HEK293T (cell line): Measurements from ENCODE around the gene YAF2.

ENCODE experiments used
- CTCF ChIA-PET: fragments of 350-600 bp; formaldehyde crosslinking; extraction: SDS; loops from one replicate; lab custom pipeline; 2021; ENCODE audit warnings: antibody characterized with exemption, inconsistent platforms; lab: Yijun Ruan, JAX
- POLR2A ChIA-PET: fragments of 350-600 bp; formaldehyde crosslinking; extraction: SDS; loops from one replicate; lab custom pipeline; 2020; ENCODE audit warnings: antibody characterized with exemption, inconsistent platforms; lab: Yijun Ruan, JAX
- DNase-seq: peaks from one replicate; pipeline ENCODE4 v3.0.0; 2012; ENCODE audit warnings: mixed read lengths; ENCODE audit errors: extremely low spot score
- ARNT ChIP-seq: fragments of 450-650 bp; IDR thresholded peaks from 2 replicates; pipeline ENCODE4 v1.6.1; 2017; ENCODE audit warnings: mild to moderate bottlenecking
- BHLHE40 ChIP-seq: fragments of 450-650 bp; IDR thresholded peaks from 2 replicates; pipeline ENCODE4 v1.6.1; 2016; ENCODE audit warnings: mild to moderate bottlenecking, moderate library complexity, borderline replicate concordance
- CTBP1 ChIP-seq: fragments of 450-650 bp; IDR thresholded peaks from 2 replicates; pipeline ENCODE4 v1.6.1; 2016; ENCODE audit warnings: borderline replicate concordance
- ELF4 ChIP-seq: fragments of 450-650 bp; IDR thresholded peaks from 2 replicates; pipeline ENCODE4 v1.6.1; 2017; ENCODE audit warnings: antibody characterized with exemption
- FOXA1 ChIP-seq: fragments of 450-650 bp; IDR thresholded peaks from 2 replicates; pipeline ENCODE4 v1.6.1; 2016; ENCODE audit warnings: mild to moderate bottlenecking
- FOXK2 ChIP-seq: fragments of 450-650 bp; IDR thresholded peaks from 2 replicates; pipeline ENCODE4 v1.6.1; 2016; ENCODE audit warnings: mild to moderate bottlenecking
- FOXM1 ChIP-seq: fragments of 450-650 bp; IDR thresholded peaks from 2 replicates; pipeline ENCODE4 v1.6.1; 2017; ENCODE audit warnings: mild to moderate bottlenecking, borderline replicate concordance
- HDGF ChIP-seq: fragments of 450-650 bp; IDR thresholded peaks from 2 replicates; pipeline ENCODE4 v1.6.1; 2017; ENCODE audit warnings: antibody characterized with exemption, borderline replicate concordance
- L3MBTL2 ChIP-seq: fragments of 450-650 bp; conservative IDR thresholded peaks from 2 replicates; pipeline ENCODE4 v1.6.1; 2016; ENCODE audit warnings: mild to moderate bottlenecking
- LEF1 ChIP-seq: fragments of 450-650 bp; IDR thresholded peaks from 2 replicates; pipeline ENCODE4 v1.6.1; 2017; ENCODE audit warnings: mild to moderate bottlenecking, borderline replicate concordance
- NFRKB ChIP-seq: fragments of 450-650 bp; IDR thresholded peaks from 2 replicates; pipeline ENCODE4 v1.6.1; 2016; ENCODE audit warnings: mild to moderate bottlenecking, moderate library complexity
- SP1 ChIP-seq: fragments of 450-650 bp; IDR thresholded peaks from 2 replicates; pipeline ENCODE4 v1.6.1; 2017
- SUZ12 ChIP-seq: fragments of 450-650 bp; IDR thresholded peaks from 2 replicates; pipeline ENCODE4 v1.6.1; 2016; ENCODE audit warnings: mild to moderate bottlenecking
- TARDBP ChIP-seq: fragments of 450-650 bp; IDR thresholded peaks from 2 replicates; pipeline ENCODE4 v1.6.1; 2016
- ZNF384 ChIP-seq: fragments of 450-650 bp; IDR thresholded peaks from 2 replicates; pipeline ENCODE4 v1.6.1; 2016
- TF ChIP-seq, protein P1 (sequence below): fragments of 450-650 bp; IDR thresholded peaks from 2 replicates; pipeline ENCODE4 v1.6.1; 2016

The YAF2 gene

DNA sequence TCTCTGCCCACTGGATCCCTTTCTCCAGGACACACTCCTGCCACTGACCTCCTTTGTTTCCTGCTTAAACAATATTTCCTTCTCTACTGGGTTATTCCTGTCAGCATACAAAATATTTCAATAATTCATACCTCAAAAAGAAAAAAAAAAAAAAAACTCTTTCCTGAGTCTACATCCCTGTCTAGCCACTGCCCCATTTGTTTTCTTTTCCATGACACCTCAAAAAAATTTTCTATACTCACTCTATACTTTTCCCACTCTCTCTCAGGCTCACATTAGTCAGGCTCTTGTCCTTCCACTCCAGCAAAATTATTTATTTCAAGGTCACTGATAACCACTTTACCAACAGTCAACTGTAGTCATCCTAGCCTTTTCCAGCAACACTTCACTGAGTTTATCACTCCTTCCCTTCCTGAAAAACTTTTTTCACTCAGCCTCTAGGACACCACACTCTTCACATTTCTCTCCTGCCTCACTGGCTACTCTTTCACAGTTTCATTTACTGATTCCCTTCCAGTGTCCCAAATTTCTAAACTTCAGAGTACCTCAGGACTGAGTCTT lies 64.0 kb downstream of the YAF2 start:
- TF ChIP-seq, protein P1, sequence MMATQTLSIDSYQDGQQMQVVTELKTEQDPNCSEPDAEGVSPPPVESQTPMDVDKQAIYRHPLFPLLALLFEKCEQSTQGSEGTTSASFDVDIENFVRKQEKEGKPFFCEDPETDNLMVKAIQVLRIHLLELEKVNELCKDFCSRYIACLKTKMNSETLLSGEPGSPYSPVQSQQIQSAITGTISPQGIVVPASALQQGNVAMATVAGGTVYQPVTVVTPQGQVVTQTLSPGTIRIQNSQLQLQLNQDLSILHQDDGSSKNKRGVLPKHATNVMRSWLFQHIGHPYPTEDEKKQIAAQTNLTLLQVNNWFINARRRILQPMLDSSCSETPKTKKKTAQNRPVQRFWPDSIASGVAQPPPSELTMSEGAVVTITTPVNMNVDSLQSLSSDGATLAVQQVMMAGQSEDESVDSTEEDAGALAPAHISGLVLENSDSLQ = no peak
- TF ChIP-seq ZNF384 (no peak), LEF1 (no peak), HDGF (no peak), CTBP1 (no peak), ELF4 (no peak), SUZ12 (no peak)
- CTCF ChIA-PET = no interaction called here
- POLR2A ChIA-PET = no interaction called here
- DNase-seq = no peak

DNA sequence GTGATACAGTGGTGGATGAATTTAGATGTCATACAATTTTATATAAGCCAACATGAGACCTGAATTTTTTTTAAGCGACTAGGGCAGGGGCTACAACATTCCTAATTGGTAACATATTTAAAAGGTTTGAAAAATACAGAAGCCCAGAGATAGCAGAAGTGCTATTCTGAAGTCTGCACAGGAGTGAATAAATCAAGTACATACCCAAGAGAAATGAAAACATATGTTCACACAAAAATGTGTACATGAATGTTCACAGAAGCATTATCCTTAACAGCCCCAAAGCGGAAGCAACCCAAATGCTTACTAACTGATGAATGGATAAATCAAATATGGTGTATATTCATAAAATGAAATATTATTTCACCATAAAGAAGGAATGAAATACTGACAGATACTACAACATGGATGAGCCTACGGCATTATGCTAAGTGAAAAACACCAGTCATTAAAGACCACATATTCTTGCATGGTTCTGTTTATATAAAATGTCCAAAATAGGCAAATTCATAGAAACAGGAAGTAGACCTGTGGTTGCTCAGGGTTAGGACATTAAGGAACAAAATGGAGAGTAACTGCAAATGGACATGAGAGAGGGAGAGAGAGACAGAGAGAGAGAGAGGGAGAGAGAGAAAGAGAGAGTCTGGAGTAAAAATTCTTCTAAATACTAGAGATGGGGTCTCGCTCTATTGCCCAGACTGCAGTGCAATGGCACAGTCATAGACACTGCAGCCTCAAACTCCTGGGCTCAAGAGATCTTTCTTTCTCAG lies 65.4 kb downstream of the YAF2 start:
- CTCF ChIA-PET = no interaction called here
- TF ChIP-seq FOXM1 (no peak), FOXK2 (no peak)
- POLR2A ChIA-PET = no interaction called here
- no peak for DNase-seq

DNA sequence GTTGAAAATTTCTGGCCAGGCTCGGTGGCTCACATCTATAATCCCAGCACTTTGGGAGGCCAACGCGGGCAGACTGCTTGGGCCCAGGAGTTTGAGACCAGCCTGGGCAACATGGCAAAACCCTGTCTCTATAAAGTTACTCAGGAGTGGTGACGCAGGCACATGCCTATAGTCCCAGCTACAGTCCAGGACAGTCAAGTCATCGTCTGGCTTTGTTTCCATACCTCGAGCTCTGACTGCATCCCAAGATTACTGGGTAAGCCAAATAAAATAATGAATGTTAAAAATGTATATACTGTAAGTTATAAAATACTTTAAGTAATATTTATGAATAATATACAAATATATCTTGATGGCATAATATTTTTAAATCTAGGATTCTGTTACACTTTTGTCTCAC lies 70.3 kb downstream of the YAF2 start:
- ChIA-PET POLR2A (no interaction called here), CTCF (no interaction called here)
- no peak for DNase-seq
- TF ChIP-seq HDGF = no peak
- TF ChIP-seq CTBP1 = no peak
- TF ChIP-seq SP1 = no peak
- no peak for TF ChIP-seq FOXM1

DNA sequence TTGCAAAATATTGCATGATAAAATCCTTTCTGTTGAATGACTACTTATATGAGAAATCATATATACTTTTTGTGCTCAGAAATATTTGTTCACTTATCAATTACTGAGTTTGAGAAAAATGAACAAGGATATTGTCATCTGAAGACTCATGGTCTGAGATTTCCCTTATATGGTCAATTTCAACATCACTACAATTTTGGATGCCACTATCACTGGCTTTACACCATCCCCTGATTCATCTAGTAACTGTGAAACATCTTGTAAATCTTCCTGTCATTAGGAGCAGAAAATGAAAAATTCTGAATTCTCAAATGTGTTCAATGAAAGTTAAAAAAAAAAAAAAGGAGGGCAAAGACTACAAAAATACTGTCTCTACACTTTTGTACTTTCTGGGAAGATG lies 71.5 kb downstream of the YAF2 start:
- no peak for DNase-seq
- ChIA-PET POLR2A (no interaction called here), CTCF (no interaction called here)
- TF ChIP-seq, protein P1 = no peak
- TF ChIP-seq HDGF (no peak), ZNF384 (no peak), ELF4 (no peak), BHLHE40 (no peak), LEF1 (no peak), NFRKB (no peak), FOXK2 (no peak), FOXA1 (no peak), SP1 (no peak), ARNT (no peak), L3MBTL2 (no peak), SUZ12 (no peak), CTBP1 (no peak), TARDBP (no peak), FOXM1 (no peak)

DNA sequence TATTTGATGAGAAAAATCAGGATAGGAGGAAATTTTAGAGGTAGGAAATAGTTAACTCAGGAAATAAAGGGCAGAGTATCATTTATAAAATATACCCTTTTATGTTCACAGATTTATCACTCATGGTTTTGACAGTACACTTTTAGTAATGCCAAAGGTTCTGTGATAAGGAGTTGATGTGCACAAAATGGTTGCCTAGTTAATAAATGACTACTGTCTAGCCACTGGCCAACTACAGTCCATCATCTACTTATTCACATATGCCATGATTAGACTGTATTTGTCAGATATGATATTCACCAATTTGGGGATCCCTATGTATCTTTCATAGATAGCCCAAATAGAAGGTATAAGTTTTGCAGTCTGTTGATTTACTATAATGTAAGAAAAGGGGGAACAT lies 74.1 kb downstream of the YAF2 start:
- ChIA-PET CTCF (no interaction called here), POLR2A (no interaction called here)
- no peak for TF ChIP-seq SP1
- TF ChIP-seq LEF1 = no peak
- TF ChIP-seq L3MBTL2 = no peak
- no peak for TF ChIP-seq ARNT
- no peak for TF ChIP-seq TARDBP
- TF ChIP-seq FOXA1 = no peak
- no peak for TF ChIP-seq ZNF384
- no peak for TF ChIP-seq FOXM1
- TF ChIP-seq CTBP1 = no peak
- TF ChIP-seq ELF4 = no peak
- no peak for DNase-seq

DNA sequence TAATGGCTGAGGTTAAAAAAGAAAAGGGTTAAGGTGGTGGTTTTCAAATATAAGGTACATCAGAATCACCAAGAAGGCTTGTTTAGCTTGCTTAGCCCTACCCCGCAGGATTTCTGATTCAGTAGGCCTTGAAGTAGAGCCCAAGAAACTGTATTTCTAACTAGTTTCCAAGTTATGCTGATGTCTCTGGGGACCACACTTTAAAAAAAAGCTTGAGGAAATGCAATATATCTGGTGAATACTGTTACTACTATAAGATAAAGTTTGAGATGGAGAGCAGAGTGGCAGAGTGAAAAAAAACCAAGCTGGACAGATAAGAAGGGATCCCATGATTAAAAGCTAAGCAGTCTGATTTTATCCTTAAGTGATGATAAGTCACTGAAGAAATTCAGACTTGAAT lies 75.1 kb downstream of the YAF2 start:
- DNase-seq = no peak
- CTCF ChIA-PET = no interaction called here
- TF ChIP-seq BHLHE40 (no peak), FOXA1 (no peak), ARNT (no peak), FOXM1 (no peak), SP1 (no peak)
- POLR2A ChIA-PET = no interaction called here

DNA sequence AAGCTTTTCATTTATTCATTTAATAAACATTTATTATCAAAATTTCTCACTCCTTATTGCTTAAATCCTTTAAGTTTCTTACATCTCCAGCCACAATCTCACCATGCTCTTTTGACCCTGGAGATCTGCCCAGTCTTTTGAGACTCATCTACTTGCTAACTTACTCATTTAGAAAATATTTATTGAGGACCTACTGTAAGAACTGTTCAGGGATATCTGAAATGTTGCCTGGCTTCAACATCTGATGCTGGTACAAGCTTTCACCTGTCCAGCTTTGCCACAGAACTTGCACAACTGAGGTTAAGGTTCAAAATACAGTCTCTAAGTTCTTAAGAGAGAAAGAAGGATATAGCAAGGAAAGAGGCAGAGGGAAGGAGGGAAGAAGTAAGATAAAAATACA lies 75.9 kb downstream of the YAF2 start:
- CTCF ChIA-PET = no interaction called here
- POLR2A ChIA-PET = no interaction called here
- no peak for DNase-seq
- TF ChIP-seq FOXM1 = no peak
- no peak for TF ChIP-seq ARNT
- TF ChIP-seq, protein P1 = no peak
- TF ChIP-seq SUZ12 = no peak
